Activated CD4-positive, alpha-beta T cell treated with anti-CD3 and anti-CD28 coated beads, Interleukin-10, Interleukin-2, amounts not matched to agents 100 ng/mL and 50 ng/mL, durations not matched to agents 16 hours and 8 hours (primary cell): Measurements from ENCODE around the gene GREB1.

Source experiments
- DNase-seq: peaks from one replicate; pipeline ENCODE4 v3.0.0-alpha.2; 2020

The GREB1 gene

GRCh38 chr2:11533278-11534070 is at the start of gene GREB1:
Gene GREB1 (plus strand): TSS chr2:11534045. CDS start chr2:11556615, 22,570 bp downstream.
- DNase-seq, result no peak

DNA sequence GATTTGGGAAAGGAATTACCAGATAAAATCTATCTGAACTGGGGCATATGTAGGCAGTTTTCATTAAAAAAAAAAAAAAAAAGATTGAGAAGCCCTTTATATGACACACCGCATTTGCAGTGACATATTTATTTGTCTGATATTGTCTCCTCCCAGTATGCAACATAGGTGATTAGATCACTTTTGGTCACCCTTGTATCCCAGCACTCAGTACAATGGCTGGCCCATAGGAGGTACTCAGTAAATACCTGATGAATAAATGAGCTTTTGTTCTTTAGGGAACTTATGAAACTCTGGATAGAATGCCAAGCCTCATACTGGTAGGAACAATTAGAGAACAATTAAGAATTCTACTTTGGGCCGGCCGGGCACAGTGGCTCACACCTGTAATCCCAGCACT is 45.0 kb upstream of the GREB1 start:
- no peak for DNase-seq

DNA sequence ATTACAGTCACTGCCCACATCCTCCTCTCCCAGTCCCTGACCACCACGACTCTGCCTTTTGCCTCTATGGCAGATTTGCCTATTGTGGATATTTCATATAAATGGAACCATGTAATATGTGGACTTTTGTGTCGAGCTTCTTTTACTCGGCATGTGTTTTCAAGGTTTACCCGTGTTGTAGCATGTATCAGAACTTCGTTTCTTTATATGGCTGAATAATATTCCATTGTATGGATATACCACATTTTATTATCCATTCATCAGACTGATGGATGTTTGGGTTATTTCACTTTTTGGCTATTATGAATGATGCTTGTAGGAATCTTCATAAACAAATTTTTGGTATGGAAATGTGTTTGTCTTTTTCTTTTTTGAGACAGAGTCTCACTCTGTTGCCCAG is 43.7 kb upstream of the GREB1 start:
- no peak for DNase-seq

DNA sequence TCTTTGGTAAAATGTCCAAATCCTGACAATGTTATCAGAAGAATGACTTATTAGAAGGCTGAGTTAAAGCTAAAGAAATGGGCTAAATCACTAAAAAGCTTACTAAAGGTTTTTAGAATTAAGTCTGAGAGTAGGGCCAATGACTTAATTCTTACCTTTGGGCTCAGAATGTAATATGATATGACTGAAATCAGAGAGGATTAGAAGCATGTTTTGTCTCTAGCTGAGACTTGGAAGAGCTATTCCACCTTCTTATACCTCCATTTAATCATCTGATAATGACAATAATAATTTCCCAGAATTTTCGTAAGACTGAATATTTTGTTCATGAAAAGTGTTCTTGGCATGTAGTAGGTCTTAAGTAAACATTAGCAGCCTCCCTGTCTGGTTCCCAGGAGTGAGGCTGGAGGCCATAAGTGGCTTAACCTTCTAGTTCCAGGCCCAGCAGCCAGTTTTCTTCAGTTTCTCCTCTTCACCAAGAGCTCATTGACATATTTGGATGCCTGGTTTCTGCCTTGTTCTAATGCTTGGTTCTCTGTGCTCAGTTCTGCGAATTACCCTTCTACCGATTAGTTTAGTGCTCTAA is 42.4 kb upstream of the GREB1 start:
- DNase-seq, result no peak

GRCh38 chr2:11492244-11492643 is 41.6 kb upstream of the GREB1 start:
- DNase-seq, result no peak

DNA sequence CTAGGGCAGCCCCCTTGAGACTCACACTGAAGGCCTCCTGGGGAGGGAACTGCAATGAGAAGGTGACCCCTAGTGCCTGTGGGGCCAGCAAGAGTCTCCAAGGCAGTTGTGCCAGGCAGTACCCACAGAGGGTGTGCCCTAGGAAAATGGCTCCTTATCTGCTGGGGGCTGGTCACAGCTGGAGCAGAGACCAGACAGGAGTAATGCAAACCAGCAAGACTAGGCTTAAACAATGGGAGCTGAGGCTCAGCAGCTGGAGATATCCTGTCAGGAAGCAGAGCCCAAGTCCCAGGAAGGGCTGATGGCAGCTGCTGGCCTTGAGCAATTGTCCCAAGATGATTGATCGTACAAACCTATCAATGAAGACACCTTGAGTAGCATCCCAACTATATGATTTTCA is 41.1 kb upstream of the GREB1 start:
- no peak for DNase-seq

GRCh38 chr2:11493282-11493681 is 40.6 kb upstream of the GREB1 start:
- DNase-seq, result no peak

- DNase-seq, result no peak
These were observed 39.5 kb upstream of the GREB1 start for GRCh38 chr2:11494310-11494709.

- no peak for DNase-seq
These were observed 37.8 kb upstream of the GREB1 start for GRCh38 chr2:11495844-11496681.

DNA sequence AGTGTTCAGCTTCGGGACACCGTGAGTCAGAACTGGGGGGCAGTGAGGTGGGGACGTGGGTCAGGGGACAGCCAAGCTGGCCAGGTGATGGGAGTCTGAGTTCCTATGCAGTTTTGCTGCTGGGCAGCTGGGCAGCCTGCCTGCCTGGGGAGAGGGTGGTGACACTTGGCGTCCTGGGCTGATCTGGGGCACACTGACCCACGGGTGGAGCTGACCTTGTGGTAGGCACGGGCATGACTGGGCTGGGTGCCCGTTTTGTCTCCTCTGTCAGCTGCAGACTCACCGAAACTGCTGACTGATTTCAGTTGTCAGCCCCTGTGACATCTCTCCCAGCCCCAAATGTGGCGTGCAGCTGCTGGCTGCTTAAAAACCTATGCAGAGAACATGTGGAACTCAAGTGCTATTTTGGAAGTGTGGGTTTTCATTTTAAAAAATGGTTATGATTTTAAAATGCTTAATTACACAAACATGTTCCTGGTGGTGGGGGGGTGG is 35.3 kb upstream of the GREB1 start:
- DNase-seq, result peak; percentile 58

GRCh38 chr2:11499081-11499743 is 34.6 kb upstream of the GREB1 start:
- DNase-seq, result no peak

- DNase-seq, result peak; percentile 10
These were observed 33.0 kb upstream of the GREB1 start for GRCh38 chr2:11500702-11501303.

DNA sequence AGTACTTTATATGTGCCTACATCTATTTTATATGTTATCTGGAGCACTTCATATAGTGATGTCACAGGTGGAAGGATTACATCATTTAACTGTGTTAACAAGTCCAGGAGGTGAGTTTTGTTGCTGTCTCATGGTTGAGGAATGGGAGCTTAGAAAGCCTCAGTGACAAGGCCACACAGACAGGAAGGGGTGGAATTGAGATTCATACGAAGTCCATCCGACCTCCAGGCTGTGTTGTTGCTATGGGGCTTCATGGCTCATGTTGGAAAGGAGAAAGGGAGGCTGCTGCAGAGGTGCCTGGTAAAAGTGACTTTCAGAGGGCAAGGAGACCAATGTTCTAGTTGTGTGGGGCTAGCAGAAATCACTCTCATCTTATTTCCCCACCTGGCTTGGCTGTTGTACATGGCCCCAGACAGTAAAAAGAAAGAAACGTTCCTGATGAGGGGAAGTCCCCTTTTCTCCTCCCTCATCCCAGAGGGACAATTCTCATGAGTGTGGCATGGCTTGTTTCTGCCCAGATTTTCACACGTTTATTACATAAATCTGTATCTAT is 31.0 kb upstream of the GREB1 start:
- DNase-seq, result no peak

GRCh38 chr2:11503354-11503927 is 30.4 kb upstream of the GREB1 start:
- DNase-seq, result no peak

- DNase-seq, result peak; percentile 36
These were observed 27.9 kb upstream of the GREB1 start for GRCh38 chr2:11505652-11506610.

- no peak for DNase-seq
These were observed 27.3 kb upstream of the GREB1 start for GRCh38 chr2:11506611-11506969.

GRCh38 chr2:11507517-11507916 is 26.3 kb upstream of the GREB1 start:
- DNase-seq, result no peak

DNA sequence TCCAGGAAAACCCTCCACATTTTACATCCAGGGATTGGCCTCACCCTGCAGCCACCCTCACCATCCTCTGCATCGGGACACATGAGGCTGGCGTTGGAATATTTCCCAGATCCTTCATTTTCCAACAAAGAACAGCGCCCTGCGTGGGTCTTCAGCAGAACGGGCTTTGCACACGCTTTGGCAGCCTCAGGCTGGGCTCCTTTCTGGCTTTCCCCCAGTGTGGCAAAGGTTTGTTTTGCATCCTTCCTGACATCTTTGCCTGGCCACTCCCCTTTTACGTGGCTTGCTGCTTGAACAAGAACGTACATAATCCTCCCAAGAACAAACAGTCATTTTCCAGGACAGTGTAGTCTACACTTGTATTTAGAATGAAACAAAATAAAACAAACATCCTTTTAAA is 25.6 kb upstream of the GREB1 start:
- DNase-seq, result no peak

GRCh38 chr2:11509657-11510360 is 24.0 kb upstream of the GREB1 start:
- no peak for DNase-seq

GRCh38 chr2:11512431-11512830 is 21.4 kb upstream of the GREB1 start:
- no peak for DNase-seq
